GM12878 (cell line): Measurements from ENCODE around the gene ZDHHC11.
"Not testable (repeated sequence)": the region's sequence is repeated elsewhere in the genome, so short reads cannot be mapped to it uniquely, and the experiment has no call there.

Experiments
- FOS ChIP-seq: IDR thresholded peaks from 3 replicates; pipeline ENCODE4 v1.6.1; 2011; ENCODE audit warnings: borderline replicate concordance; ENCODE audit not compliant: insufficient read length; ENCODE audit errors: extremely low read depth
- FOXM1 ChIP-seq: IDR thresholded peaks from 2 replicates; pipeline ENCODE4 v1.6.1; 2012; ENCODE audit warnings: low read depth, mild to moderate bottlenecking, inconsistent platforms, low read length, moderate library complexity
- POLR2AphosphoS2 ChIP-seq: IDR thresholded peaks from 2 replicates; pipeline ENCODE4 v1.6.1; 2011; ENCODE audit warnings: low read depth, mild to moderate bottlenecking, low read length, improper control_type of control experiment, moderate library complexity
- SUZ12 ChIP-seq: fragments of 200-600 bp; sonication (generic); IDR thresholded peaks from one replicate; pipeline ENCODE4 v1.6.1; 2018; ENCODE audit warnings: antibody characterized with exemption, mild to moderate bottlenecking; ENCODE audit not compliant: unreplicated experiment
- TF ChIP-seq, protein P1 (sequence below), 3 experiments: IDR thresholded peaks in 2 of 3; conservative IDR thresholded peaks in 1 of 3; 2 replicates each; pipeline ENCODE4 v1.5.1; 2011; ENCODE audit warnings: low read depth in 3 of 3, low read length in 3 of 3, mild to moderate bottlenecking in 3 of 3, control low read depth in 2 of 3, moderate library complexity in 2 of 3, inconsistent platforms in 1 of 3, mixed read lengths in 1 of 3; ENCODE audit not compliant: control insufficient read depth in 2 of 3, insufficient read depth in 1 of 3; ENCODE audit errors: extremely low read depth in 1 of 3
- TF ChIP-seq, protein P2 (sequence below): fragments of 150-350 bp; IDR thresholded peaks from 2 replicates; pipeline ENCODE4 v1.6.1; 2016; ENCODE audit warnings: low read depth, low read length
- TF ChIP-seq, protein P3 (sequence below): fragments of 450-650 bp; IDR thresholded peaks from 2 replicates; pipeline ENCODE4 v1.6.1; 2017; ENCODE audit warnings: antibody characterized with exemption, mild to moderate bottlenecking, moderate library complexity

DNA sequence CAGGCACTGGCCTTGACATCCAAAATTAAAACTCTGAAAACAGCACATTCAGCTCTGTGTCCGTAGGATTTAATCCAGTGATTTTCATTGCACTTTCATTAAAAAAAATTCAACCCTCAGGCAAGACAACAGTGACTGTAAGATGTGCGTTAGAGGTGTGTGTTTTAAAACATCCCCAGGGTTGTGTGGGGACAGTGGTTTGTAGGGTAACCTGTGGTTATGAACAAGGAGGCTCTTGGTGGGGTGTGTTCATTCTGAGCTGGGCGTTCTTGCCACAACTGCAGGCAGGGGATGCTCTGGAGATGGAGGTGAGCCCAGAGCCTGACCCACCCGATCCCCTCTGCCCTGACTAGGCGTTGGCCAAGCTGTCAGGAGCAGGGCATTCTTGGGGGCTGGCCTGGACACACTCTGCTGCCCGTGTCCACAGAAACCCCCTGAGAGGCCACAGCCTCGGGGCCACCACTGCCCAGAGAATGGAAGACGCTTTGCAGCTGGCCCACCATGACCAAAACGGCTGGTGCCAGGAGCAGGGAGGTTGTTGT lies 103.4 kb downstream of the ZDHHC11 start:
- TF ChIP-seq, protein P1, sequence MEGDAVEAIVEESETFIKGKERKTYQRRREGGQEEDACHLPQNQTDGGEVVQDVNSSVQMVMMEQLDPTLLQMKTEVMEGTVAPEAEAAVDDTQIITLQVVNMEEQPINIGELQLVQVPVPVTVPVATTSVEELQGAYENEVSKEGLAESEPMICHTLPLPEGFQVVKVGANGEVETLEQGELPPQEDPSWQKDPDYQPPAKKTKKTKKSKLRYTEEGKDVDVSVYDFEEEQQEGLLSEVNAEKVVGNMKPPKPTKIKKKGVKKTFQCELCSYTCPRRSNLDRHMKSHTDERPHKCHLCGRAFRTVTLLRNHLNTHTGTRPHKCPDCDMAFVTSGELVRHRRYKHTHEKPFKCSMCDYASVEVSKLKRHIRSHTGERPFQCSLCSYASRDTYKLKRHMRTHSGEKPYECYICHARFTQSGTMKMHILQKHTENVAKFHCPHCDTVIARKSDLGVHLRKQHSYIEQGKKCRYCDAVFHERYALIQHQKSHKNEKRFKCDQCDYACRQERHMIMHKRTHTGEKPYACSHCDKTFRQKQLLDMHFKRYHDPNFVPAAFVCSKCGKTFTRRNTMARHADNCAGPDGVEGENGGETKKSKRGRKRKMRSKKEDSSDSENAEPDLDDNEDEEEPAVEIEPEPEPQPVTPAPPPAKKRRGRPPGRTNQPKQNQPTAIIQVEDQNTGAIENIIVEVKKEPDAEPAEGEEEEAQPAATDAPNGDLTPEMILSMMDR (IDR thresholded peaks at IDR 0.05 in 2 of 3, conservative IDR thresholded peaks at IDR 0.05 in 1 of 3; ENCODE audit: control insufficient read depth in 2 of 3, extremely low read depth in 1 of 3, insufficient read depth in 1 of 3, low read depth in 3 of 3, low read length in 3 of 3), result not testable (repeated sequence)
- not testable (repeated sequence) for TF ChIP-seq FOS, FOXM1, SUZ12, POLR2AphosphoS2
- TF ChIP-seq, protein P2, sequence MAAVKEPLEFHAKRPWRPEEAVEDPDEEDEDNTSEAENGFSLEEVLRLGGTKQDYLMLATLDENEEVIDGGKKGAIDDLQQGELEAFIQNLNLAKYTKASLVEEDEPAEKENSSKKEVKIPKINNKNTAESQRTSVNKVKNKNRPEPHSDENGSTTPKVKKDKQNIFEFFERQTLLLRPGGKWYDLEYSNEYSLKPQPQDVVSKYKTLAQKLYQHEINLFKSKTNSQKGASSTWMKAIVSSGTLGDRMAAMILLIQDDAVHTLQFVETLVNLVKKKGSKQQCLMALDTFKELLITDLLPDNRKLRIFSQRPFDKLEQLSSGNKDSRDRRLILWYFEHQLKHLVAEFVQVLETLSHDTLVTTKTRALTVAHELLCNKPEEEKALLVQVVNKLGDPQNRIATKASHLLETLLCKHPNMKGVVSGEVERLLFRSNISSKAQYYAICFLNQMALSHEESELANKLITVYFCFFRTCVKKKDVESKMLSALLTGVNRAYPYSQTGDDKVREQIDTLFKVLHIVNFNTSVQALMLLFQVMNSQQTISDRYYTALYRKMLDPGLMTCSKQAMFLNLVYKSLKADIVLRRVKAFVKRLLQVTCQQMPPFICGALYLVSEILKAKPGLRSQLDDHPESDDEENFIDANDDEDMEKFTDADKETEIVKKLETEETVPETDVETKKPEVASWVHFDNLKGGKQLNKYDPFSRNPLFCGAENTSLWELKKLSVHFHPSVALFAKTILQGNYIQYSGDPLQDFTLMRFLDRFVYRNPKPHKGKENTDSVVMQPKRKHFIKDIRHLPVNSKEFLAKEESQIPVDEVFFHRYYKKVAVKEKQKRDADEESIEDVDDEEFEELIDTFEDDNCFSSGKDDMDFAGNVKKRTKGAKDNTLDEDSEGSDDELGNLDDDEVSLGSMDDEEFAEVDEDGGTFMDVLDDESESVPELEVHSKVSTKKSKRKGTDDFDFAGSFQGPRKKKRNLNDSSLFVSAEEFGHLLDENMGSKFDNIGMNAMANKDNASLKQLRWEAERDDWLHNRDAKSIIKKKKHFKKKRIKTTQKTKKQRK, result not testable (repeated sequence)
- TF ChIP-seq, protein P3, sequence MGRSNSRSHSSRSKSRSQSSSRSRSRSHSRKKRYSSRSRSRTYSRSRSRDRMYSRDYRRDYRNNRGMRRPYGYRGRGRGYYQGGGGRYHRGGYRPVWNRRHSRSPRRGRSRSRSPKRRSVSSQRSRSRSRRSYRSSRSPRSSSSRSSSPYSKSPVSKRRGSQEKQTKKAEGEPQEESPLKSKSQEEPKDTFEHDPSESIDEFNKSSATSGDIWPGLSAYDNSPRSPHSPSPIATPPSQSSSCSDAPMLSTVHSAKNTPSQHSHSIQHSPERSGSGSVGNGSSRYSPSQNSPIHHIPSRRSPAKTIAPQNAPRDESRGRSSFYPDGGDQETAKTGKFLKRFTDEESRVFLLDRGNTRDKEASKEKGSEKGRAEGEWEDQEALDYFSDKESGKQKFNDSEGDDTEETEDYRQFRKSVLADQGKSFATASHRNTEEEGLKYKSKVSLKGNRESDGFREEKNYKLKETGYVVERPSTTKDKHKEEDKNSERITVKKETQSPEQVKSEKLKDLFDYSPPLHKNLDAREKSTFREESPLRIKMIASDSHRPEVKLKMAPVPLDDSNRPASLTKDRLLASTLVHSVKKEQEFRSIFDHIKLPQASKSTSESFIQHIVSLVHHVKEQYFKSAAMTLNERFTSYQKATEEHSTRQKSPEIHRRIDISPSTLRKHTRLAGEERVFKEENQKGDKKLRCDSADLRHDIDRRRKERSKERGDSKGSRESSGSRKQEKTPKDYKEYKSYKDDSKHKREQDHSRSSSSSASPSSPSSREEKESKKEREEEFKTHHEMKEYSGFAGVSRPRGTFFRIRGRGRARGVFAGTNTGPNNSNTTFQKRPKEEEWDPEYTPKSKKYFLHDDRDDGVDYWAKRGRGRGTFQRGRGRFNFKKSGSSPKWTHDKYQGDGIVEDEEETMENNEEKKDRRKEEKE, result not testable (repeated sequence)
